ENCODE results near the gene ZNF423. TPM values are rescaled to one million over a fixed set of nuclear protein-coding genes. Genes with fewer than 3 reads are reported as not detected.

ZNF423 gene
- total and polyA plus RNA-seq, 7 donors: 2.3 to 30.7 (median 14.4) TPM

- intact Hi-C loops (cut with DNase I): loop anchor here in 1 of 2 donors (5.0 kb wide), 1 partner anchor 267 kb away; no protein-coding TSS in a partner anchor
- Histone ChIP-seq H3K36me3 (ENCODE audit: insufficient read depth in 1 of 2, low read depth in 1 of 2) (no peaks in the 10 kb centered on the region), H3K4me3 (no peak overlapping the region), H3K27ac (no peak overlapping the region), H3K27me3 (ENCODE audit: insufficient read depth in 3 of 3, low read length in 2 of 3) (no peaks in the 10 kb centered on the region), H3K9me3 (no peaks in the 10 kb centered on the region), H3K4me1 (no peaks in the 10 kb centered on the region)
- TF ChIP-seq CTCF (IDR thresholded peaks at IDR 0.05): no peak
- no peak for DNase-seq
- ATAC-seq: no peak
- 85 to 96% (median 93%) methylated on average over 5 to 6 of the region's 6 CpGs for WGBS, 3 donors
Measured at GRCh38 chr16:49869731-49870130, 13.8 kb upstream of the ZNF423 start.

GRCh38 chr16:49867796-49868668 lies 12.1 kb upstream of the ZNF423 start:
- Histone ChIP-seq H3K27me3 (ENCODE audit: insufficient read depth in 3 of 3, low read length in 2 of 3) (no peaks in the 10 kb centered on the region), H3K9me3 (no peaks in the 10 kb centered on the region), H3K27ac (no peak overlapping the region), H3K36me3 (ENCODE audit: insufficient read depth in 1 of 2, low read depth in 1 of 2) (no peaks in the 10 kb centered on the region), H3K4me3 (no peak overlapping the region), H3K4me1 (no peaks in the 10 kb centered on the region)
- intact Hi-C loops (cut with DNase I): no loop called here
- 86 to 89% (median 89%) methylated on average over 33 to 38 of the region's 38 CpGs for WGBS, 3 donors
- ATAC-seq (no peak), DNase-seq (no peak)
- no peak for TF ChIP-seq CTCF (IDR thresholded peaks at IDR 0.05)

- intact Hi-C loops (cut with DNase I): no loop called here
- Histone ChIP-seq H3K4me1 (no peaks in the 10 kb centered on the region), H3K4me3 (no peak overlapping the region), H3K9me3 (no peaks in the 10 kb centered on the region), H3K36me3 (ENCODE audit: insufficient read depth in 1 of 2, low read depth in 1 of 2) (no peaks in the 10 kb centered on the region), H3K27ac (no peak overlapping the region), H3K27me3 (ENCODE audit: insufficient read depth in 3 of 3, low read length in 2 of 3) (no peaks in the 10 kb centered on the region)
- DNase-seq: no peak
- 88 to 98% (median 97%) methylated on average over 2 of the region's 2 CpGs for WGBS, 3 donors
- TF ChIP-seq CTCF (IDR thresholded peaks at IDR 0.05): no peak
- ATAC-seq: no peak
Measured at GRCh38 chr16:49867234-49867633, 11.3 kb upstream of the ZNF423 start.

- no peaks in the 10 kb centered on the region for H3K27me3 ChIP-seq (ENCODE audit: insufficient read depth in 3 of 3, low read length in 2 of 3)
- no peak for TF ChIP-seq CTCF (IDR thresholded peaks at IDR 0.05)
- H3K4me1 ChIP-seq: no peaks in the 10 kb centered on the region
- no peak for DNase-seq
- no peak overlapping the region for H3K4me3 ChIP-seq
- H3K9me3 ChIP-seq: no peaks in the 10 kb centered on the region
- intact Hi-C loops (cut with DNase I): no loop called here
- no peak overlapping the region for H3K27ac ChIP-seq
- 63 to 74% (median 70%) methylated on average over 14 of the region's 14 CpGs for WGBS, 3 donors
- H3K36me3 ChIP-seq (ENCODE audit: insufficient read depth in 1 of 2, low read depth in 1 of 2): no peaks in the 10 kb centered on the region
- ATAC-seq: no peak
Measured at GRCh38 chr16:49866595-49867071, 10.7 kb upstream of the ZNF423 start.

Data from psoas muscle (tissue), 8 donors.